K562 (cell line): ENCODE results near the gene FRMD5. TPM values are rescaled to one million over a fixed set of nuclear protein-coding genes. Genes with fewer than 3 reads are reported as not detected.

Experiments used
- ARHGAP35 ChIP-seq: fragments of 450-650 bp; IDR thresholded peaks from 2 replicates; pipeline ENCODE4 v1.6.1; 2018; ENCODE audit not compliant: partially characterized antibody
- BRD9 ChIP-seq: fragments of 450-650 bp; IDR thresholded peaks from 2 replicates; pipeline ENCODE4 v1.6.1; 2018; ENCODE audit warnings: low read depth; ENCODE audit not compliant: partially characterized antibody
- CC2D1A ChIP-seq: fragments of 450-650 bp; IDR thresholded peaks from 2 replicates; pipeline ENCODE4 v1.6.1; 2017; ENCODE audit warnings: mild to moderate bottlenecking
- CREBBP ChIP-seq: IDR thresholded peaks from one replicate; pipeline ENCODE4 v1.6.1; 2012; ENCODE audit warnings: low read depth, mild to moderate bottlenecking, control low read depth, inconsistent platforms, low read length
- DEAF1 ChIP-seq: fragments of 450-650 bp; formaldehyde crosslinking; IDR thresholded peaks from 2 replicates; pipeline ENCODE4 v1.4.0; 2020; ENCODE audit warnings: mild to moderate bottlenecking, moderate library complexity
- E2F1 ChIP-seq: sonication (generic); formaldehyde crosslinking; IDR thresholded peaks from 2 replicates; pipeline ENCODE4 v1.8.1; 2023; ENCODE audit warnings: mild to moderate bottlenecking, missing genetic modification reagents, moderate library complexity
- GMEB1 ChIP-seq: fragments of 250-450 bp; sonication (Bioruptor Pico); IDR thresholded peaks from 2 replicates; pipeline ENCODE4 v1.4.0; 2020; ENCODE audit warnings: mild to moderate bottlenecking
- LCOR ChIP-seq: sonication (generic); formaldehyde crosslinking; IDR thresholded peaks from 2 replicates; pipeline ENCODE4 v1.8.0; 2022; ENCODE audit warnings: mild to moderate bottlenecking, missing genetic modification reagents
- LEF1 ChIP-seq: fragments of 450-650 bp; IDR thresholded peaks from 2 replicates; pipeline ENCODE4 v1.6.1; 2016; ENCODE audit warnings: mild to moderate bottlenecking
- MTA2 ChIP-seq: fragments of 450-650 bp; IDR thresholded peaks from 2 replicates; pipeline ENCODE4 v1.6.1; 2016; ENCODE audit warnings: low read depth
- NCOR1 ChIP-seq: fragments of 450-650 bp; IDR thresholded peaks from 2 replicates; pipeline ENCODE4 v1.6.1; 2016; ENCODE audit warnings: mild to moderate bottlenecking, moderate library complexity
- NFATC3 ChIP-seq: fragments of 450-650 bp; IDR thresholded peaks from 2 replicates; pipeline ENCODE4 v1.6.1; 2017; ENCODE audit warnings: mild to moderate bottlenecking
- SFPQ ChIP-seq: fragments of 200-400 bp; formaldehyde crosslinking; IDR thresholded peaks from 2 replicates; pipeline ENCODE4 v1.6.1; 2017; ENCODE audit warnings: mild to moderate bottlenecking, low read depth, low read length, moderate library complexity
- SUPT5H ChIP-seq: fragments of 450-650 bp; IDR thresholded peaks from 2 replicates; pipeline ENCODE4 v1.6.1; 2016
- TARDBP ChIP-seq: fragments of 450-650 bp; IDR thresholded peaks from 2 replicates; pipeline ENCODE4 v1.6.1; 2016
- TEAD1 ChIP-seq, 2 experiments: fragments of 450-650 bp in 1 of 2; sonication (generic) in 1 of 2; formaldehyde crosslinking; IDR thresholded peaks; 2 replicates each; pipeline versions ENCODE4 v1.4.0 to v1.8.0; 2020 to 2022; ENCODE audit warnings: mild to moderate bottlenecking in 2 of 2, missing genetic modification reagents in 1 of 2
- ZC3H4 ChIP-seq: sonication (generic); formaldehyde crosslinking; IDR thresholded peaks from 2 replicates; pipeline ENCODE4 v1.9.0; 2021; ENCODE audit warnings: missing genetic modification reagents, borderline replicate concordance
- ZNF277 ChIP-seq: fragments of 250-450 bp; sonication (Bioruptor Pico); IDR thresholded peaks from 2 replicates; pipeline ENCODE4 v1.8.0; 2022; ENCODE audit warnings: inconsistent platforms, mild to moderate bottlenecking, moderate library complexity, borderline replicate concordance
- ZNF41 ChIP-seq: fragments of 250-450 bp; sonication (Bioruptor Pico); conservative IDR thresholded peaks from 2 replicates; pipeline ENCODE4 v1.4.0; 2020; ENCODE audit warnings: mild to moderate bottlenecking
- ZNF717 ChIP-seq: fragments of 250-450 bp; sonication (Bioruptor Pico); IDR thresholded peaks from 2 replicates; pipeline ENCODE4 v1.5.0; 2021
- ZNF75A ChIP-seq: fragments of 450-650 bp; formaldehyde crosslinking; IDR thresholded peaks from 2 replicates; pipeline ENCODE4 v1.4.0; 2020; ENCODE audit warnings: mild to moderate bottlenecking
- ZNF76 ChIP-seq: fragments of 250-450 bp; sonication (Bioruptor Pico); IDR thresholded peaks from 2 replicates; pipeline ENCODE4 v1.4.0; 2020; ENCODE audit warnings: mild to moderate bottlenecking, moderate library complexity, borderline replicate concordance
- polyA plus RNA-seq, 8 experiments: library from polyadenylated mRNA; depleted of rRNA in 4 of 8; stranded (reverse) in 5 of 8; unstranded in 3 of 8; fragments of >200 nt; fragmentation: Nextera tagmentation in 2 of 8; fragmentation: Illumina TruSeq in 1 of 8; extraction: Ambion mirVana in 2 of 8; extraction: Trizol in 1 of 8; gene quantifications; 2 replicates each; pipeline versions ENCODE4 v1.2.1 to v1.2.3, GENCODE V29; 2011 to 2014; ENCODE audit warnings: inconsistent platforms in 1 of 8, missing spikeins in 1 of 8
- total RNA-seq, 7 experiments: library from RNA; depleted of rRNA in 6 of 7; stranded (reverse); fragments of >200 nt in 6 of 7; fragmentation: Illumina TruSeq in 2 of 7; extraction: Trizol in 2 of 7; gene quantifications; 2 replicates each; pipeline versions ENCODE4 v1.2.1 to v1.2.3, GENCODE V29; 2011 to 2021; ENCODE audit warnings: low replicate concordance in 1 of 7

The FRMD5 gene
- total and polyA plus RNA-seq, 9 of the 15 experiments (the other 6 are each of a cell fraction or from before 2014, with no cell fraction given), result 0.13 to 0.38 TPM; not detected in 7

GRCh38 chr15:43826508-43827341, 368.3 kb downstream of the FRMD5 start, which contains the start of gene WDR76 (continued):
- TF ChIP-seq E2F1 (CRISPR knock-in tag), result peak; percentile 99
- no peak for TF ChIP-seq GMEB1 (CRISPR knock-in tag)
- no peak for TF ChIP-seq ZNF76 (CRISPR knock-in tag)
- TF ChIP-seq ARHGAP35, result no peak
- peak in 1 of 2 experiments; percentile 64; a peak in 1 of 4 replicates for TF ChIP-seq TEAD1 (CRISPR knock-in tag; IDR thresholded peaks at IDR 0.05)
- TF ChIP-seq SUPT5H, result peak; percentile 82
- peak; percentile 96 for TF ChIP-seq LCOR (CRISPR knock-in tag)
- no peak for TF ChIP-seq TARDBP
- TF ChIP-seq ZNF41 (CRISPR knock-in tag), result no peak
- TF ChIP-seq DEAF1 (CRISPR knock-in tag), result no peak
- no peak for TF ChIP-seq MTA2
- TF ChIP-seq CREBBP, result no peak
- TF ChIP-seq SFPQ, result no peak
- TF ChIP-seq ZC3H4 (CRISPR knock-in tag), result no peak
- no peak for TF ChIP-seq NCOR1
- 0 out of 2 replicates have a peak, but pooled peaks have one; percentile 22 for TF ChIP-seq CC2D1A
- TF ChIP-seq NFATC3, result no peak
- TF ChIP-seq ZNF277 (CRISPR knock-in tag), result no peak
- no peak for TF ChIP-seq ZNF717
- peak; percentile 49; the same call in 1 of the 2 replicates for TF ChIP-seq LEF1
- TF ChIP-seq BRD9, result no peak
- no peak for TF ChIP-seq ZNF75A
